K562 (cell line): Measurements from ENCODE around the gene VEGFA. TPM values are rescaled to one million over a fixed set of nuclear protein-coding genes. Genes with fewer than 3 reads are reported as not detected.

Experiments
- KLF6 ChIP-seq: fragments of 250-450 bp; sonication (Bioruptor Pico); IDR thresholded peaks from 2 replicates; pipeline ENCODE4 v1.4.0; 2020; ENCODE audit warnings: mild to moderate bottlenecking, moderate library complexity, borderline replicate concordance
- MAFG ChIP-seq: fragments of 450-650 bp; conservative IDR thresholded peaks from 2 replicates; pipeline ENCODE4 v1.6.1; 2016; ENCODE audit warnings: missing genetic modification characterization, missing compliant biosample characterization
- PCBP2 ChIP-seq: fragments of 200-400 bp; formaldehyde crosslinking; IDR thresholded peaks from 2 replicates; pipeline ENCODE4 v1.6.1; 2018; ENCODE audit warnings: low read length, low read depth, mild to moderate bottlenecking, moderate library complexity; ENCODE audit not compliant: poor library complexity, severe bottlenecking
- PHTF2 ChIP-seq: fragments of 250-450 bp; sonication (Bioruptor Pico); IDR thresholded peaks from 2 replicates; pipeline ENCODE4 v1.5.0; 2021; ENCODE audit warnings: mild to moderate bottlenecking
- POLR2AphosphoS5 ChIP-seq: IDR thresholded peaks from 2 replicates; pipeline ENCODE4 v1.6.1; 2011; ENCODE audit warnings: mild to moderate bottlenecking, low read depth, low read length, moderate library complexity; ENCODE audit not compliant: control insufficient read depth, insufficient read depth
- SREBF1 ChIP-seq: fragments of 150-350 bp; IDR thresholded peaks from 2 replicates; pipeline ENCODE4 v1.6.1; 2014; ENCODE audit warnings: antibody characterized with exemption, low read depth, low read length, borderline replicate concordance
- SRF ChIP-seq, 2 experiments: fragments of 250-450, 450-650 bp in 1 of 2; sonication (Bioruptor Pico) in 1 of 2; sonication (generic) in 1 of 2; formaldehyde crosslinking; IDR thresholded peaks; 2 replicates each; pipeline versions ENCODE4 v1.5.0 to v1.5.1; 2020 to 2022; ENCODE audit warnings: mild to moderate bottlenecking in 1 of 2, missing genetic modification reagents in 1 of 2
- polyA plus RNA-seq, 8 experiments: library from polyadenylated mRNA; depleted of rRNA in 4 of 8; stranded (reverse) in 5 of 8; unstranded in 3 of 8; fragments of >200 nt; fragmentation: Nextera tagmentation in 2 of 8; fragmentation: Illumina TruSeq in 1 of 8; extraction: Ambion mirVana in 2 of 8; extraction: Trizol in 1 of 8; gene quantifications; 2 replicates each; pipeline versions ENCODE4 v1.2.1 to v1.2.3, GENCODE V29; 2011 to 2014; ENCODE audit warnings: inconsistent platforms in 1 of 8, missing spikeins in 1 of 8
- total RNA-seq, 7 experiments: library from RNA; depleted of rRNA in 6 of 7; stranded (reverse); fragments of >200 nt in 6 of 7; fragmentation: Illumina TruSeq in 2 of 7; extraction: Trizol in 2 of 7; gene quantifications; 2 replicates each; pipeline versions ENCODE4 v1.2.1 to v1.2.3, GENCODE V29; 2011 to 2021; ENCODE audit warnings: low replicate concordance in 1 of 7
- TF ChIP-seq, protein P1 (sequence below), 2 experiments: fragments of 450-650 bp; conservative IDR thresholded peaks; 2 replicates each; pipeline ENCODE4 v1.6.1; 2017; ENCODE audit warnings: mild to moderate bottlenecking in 2 of 2, moderate library complexity in 2 of 2
- TF ChIP-seq, protein P2 (sequence below): sonication (generic); formaldehyde crosslinking; IDR thresholded peaks from 2 replicates; pipeline ENCODE4 v1.8.1; 2023; ENCODE audit warnings: mild to moderate bottlenecking, missing genetic modification reagents
- TF ChIP-seq, protein P3 (sequence below): fragments of 450-650 bp; IDR thresholded peaks from 2 replicates; pipeline ENCODE4 v1.6.1; 2017; ENCODE audit warnings: antibody characterized with exemption, mild to moderate bottlenecking
- TF ChIP-seq, protein P4 (sequence below), 3 experiments: fragments of 200-800 bp in 1 of 3; sonication (Bioruptor generic) in 1 of 3; sonication (generic) in 1 of 3; formaldehyde crosslinking in 1 of 3; IDR thresholded peaks; 2 replicates each; pipeline versions ENCODE4 v1.6.1 to v1.8.0; 2016 to 2022; ENCODE audit warnings: mild to moderate bottlenecking in 2 of 3, missing compliant biosample characterization in 2 of 3, missing genetic modification characterization in 2 of 3, missing genetic modification reagents in 1 of 3

VEGFA gene
- total and polyA plus RNA-seq, 9 of the 15 experiments (the other 6 are each of a cell fraction or from before 2014, with no cell fraction given) = 14.0 to 271 (median 124) TPM

DNA sequence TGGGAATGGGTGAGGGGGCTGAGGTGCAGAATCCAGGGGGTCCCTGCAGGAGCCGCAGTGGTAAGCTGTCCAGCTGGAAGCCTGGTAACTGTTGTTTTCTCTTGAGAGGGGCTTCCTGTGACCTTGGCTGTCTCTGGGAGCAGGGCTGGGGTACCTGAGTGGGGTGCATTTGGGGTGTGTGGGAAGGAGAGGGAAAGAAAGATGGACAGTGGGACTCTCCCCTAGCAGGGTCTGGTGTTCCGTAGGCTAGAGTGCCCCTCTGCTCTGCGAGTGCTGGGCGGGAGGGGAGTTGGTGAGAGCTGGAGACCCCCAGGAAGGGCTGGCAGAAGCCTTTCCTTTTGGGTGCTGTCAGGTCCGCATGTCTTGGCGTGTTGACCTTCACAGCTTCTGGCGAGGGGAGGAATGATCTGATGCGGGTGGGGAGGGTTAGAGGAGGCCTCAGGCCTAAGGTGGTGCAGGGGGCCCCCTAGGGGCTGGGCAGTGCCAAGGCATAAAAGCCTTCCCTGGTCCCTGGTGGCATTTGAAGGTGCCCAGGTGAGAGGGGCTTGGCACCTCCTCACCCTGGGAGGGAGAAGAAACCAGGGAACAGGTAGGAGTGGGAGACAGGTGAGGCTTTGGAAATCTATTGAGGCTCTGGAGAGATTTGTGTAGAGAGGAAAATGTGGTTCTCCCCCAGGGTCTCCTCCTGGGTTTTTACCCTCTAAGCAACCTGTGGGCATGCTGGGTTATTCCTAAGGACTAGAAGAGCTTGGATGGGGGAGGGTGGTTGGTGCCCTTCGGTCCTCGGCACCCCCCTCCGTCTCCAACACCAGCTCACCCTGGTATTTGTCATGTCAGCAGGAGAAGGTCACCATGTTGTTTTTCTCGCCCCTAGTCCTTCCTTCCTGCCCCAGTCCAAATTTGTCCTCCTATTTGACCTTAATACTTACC, 3.3 kb downstream of the VEGFA start (continued):
- TF ChIP-seq PCBP2 (no peak), MAFG (tag) (peak; percentile 46), POLR2AphosphoS5 (peak; percentile 45), KLF6 (CRISPR knock-in tag) (peak; percentile 12; the same call in 1 of the 2 replicates), PHTF2 (0 out of 2 replicates have a peak, but pooled peaks have one; percentile 47), SREBF1 (no peak), SRF (CRISPR knock-in tag; IDR thresholded peaks at IDR 0.05) (peak in 1 of 2 experiments; percentile 21; a peak in 1 of 4 replicates)
- TF ChIP-seq, protein P1, sequence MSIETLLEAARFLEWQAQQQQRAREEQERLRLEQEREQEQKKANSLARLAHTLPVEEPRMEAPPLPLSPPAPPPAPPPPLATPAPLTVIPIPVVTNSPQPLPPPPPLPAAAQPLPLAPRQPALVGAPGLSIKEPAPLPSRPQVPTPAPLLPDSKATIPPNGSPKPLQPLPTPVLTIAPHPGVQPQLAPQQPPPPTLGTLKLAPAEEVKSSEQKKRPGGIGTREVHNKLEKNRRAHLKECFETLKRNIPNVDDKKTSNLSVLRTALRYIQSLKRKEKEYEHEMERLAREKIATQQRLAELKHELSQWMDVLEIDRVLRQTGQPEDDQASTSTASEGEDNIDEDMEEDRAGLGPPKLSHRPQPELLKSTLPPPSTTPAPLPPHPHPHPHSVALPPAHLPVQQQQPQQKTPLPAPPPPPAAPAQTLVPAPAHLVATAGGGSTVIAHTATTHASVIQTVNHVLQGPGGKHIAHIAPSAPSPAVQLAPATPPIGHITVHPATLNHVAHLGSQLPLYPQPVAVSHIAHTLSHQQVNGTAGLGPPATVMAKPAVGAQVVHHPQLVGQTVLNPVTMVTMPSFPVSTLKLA (conservative IDR thresholded peaks at IDR 0.05) = peak; percentile 83 to 85
- TF ChIP-seq, protein P2, sequence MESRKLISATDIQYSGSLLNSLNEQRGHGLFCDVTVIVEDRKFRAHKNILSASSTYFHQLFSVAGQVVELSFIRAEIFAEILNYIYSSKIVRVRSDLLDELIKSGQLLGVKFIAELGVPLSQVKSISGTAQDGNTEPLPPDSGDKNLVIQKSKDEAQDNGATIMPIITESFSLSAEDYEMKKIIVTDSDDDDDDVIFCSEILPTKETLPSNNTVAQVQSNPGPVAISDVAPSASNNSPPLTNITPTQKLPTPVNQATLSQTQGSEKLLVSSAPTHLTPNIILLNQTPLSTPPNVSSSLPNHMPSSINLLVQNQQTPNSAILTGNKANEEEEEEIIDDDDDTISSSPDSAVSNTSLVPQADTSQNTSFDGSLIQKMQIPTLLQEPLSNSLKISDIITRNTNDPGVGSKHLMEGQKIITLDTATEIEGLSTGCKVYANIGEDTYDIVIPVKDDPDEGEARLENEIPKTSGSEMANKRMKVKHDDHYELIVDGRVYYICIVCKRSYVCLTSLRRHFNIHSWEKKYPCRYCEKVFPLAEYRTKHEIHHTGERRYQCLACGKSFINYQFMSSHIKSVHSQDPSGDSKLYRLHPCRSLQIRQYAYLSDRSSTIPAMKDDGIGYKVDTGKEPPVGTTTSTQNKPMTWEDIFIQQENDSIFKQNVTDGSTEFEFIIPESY (CRISPR knock-in tag) = peak; percentile 43; the same call in 1 of the 2 replicates
- TF ChIP-seq, protein P3, sequence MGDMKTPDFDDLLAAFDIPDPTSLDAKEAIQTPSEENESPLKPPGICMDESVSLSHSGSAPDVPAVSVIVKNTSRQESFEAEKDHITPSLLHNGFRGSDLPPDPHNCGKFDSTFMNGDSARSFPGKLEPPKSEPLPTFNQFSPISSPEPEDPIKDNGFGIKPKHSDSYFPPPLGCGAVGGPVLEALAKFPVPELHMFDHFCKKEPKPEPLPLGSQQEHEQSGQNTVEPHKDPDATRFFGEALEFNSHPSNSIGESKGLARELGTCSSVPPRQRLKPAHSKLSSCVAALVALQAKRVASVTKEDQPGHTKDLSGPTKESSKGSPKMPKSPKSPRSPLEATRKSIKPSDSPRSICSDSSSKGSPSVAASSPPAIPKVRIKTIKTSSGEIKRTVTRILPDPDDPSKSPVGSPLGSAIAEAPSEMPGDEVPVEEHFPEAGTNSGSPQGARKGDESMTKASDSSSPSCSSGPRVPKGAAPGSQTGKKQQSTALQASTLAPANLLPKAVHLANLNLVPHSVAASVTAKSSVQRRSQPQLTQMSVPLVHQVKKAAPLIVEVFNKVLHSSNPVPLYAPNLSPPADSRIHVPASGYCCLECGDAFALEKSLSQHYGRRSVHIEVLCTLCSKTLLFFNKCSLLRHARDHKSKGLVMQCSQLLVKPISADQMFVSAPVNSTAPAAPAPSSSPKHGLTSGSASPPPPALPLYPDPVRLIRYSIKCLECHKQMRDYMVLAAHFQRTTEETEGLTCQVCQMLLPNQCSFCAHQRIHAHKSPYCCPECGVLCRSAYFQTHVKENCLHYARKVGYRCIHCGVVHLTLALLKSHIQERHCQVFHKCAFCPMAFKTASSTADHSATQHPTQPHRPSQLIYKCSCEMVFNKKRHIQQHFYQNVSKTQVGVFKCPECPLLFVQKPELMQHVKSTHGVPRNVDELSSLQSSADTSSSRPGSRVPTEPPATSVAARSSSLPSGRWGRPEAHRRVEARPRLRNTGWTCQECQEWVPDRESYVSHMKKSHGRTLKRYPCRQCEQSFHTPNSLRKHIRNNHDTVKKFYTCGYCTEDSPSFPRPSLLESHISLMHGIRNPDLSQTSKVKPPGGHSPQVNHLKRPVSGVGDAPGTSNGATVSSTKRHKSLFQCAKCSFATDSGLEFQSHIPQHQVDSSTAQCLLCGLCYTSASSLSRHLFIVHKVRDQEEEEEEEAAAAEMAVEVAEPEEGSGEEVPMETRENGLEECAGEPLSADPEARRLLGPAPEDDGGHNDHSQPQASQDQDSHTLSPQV = peak; percentile 76
- TF ChIP-seq, protein P4, sequence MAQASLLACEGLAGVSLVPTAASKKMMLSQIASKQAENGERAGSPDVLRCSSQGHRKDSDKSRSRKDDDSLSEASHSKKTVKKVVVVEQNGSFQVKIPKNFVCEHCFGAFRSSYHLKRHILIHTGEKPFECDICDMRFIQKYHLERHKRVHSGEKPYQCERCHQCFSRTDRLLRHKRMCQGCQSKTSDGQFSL (CRISPR knock-in tag; IDR thresholded peaks at IDR 0.05) = peak; percentile 65; the same call in 1 of the 2 replicates
- TF ChIP-seq, protein P4 (tag; IDR thresholded peaks at IDR 0.05) = peak in 1 of 2 experiments; percentile 24; a peak in 1 of 4 replicates
